Mesenchymal stem cell (in vitro differentiated cells and primary cell): ENCODE data around the gene PPM1J.
"Not testable (repeated sequence)": the region's sequence is repeated elsewhere in the genome, so short reads cannot be mapped to it uniquely, and the experiment has no call there.

ENCODE experiments used
- DNase-seq: peaks from one replicate; pipeline ENCODE4 v3.0.0-alpha.2; 2013
- H2AFZ ChIP-seq: one replicate; pipeline ENCODE4 v1.6.1; 2013; ENCODE audit warnings: low read depth, mild to moderate bottlenecking, control low read depth, inconsistent platforms, low read length, moderate library complexity
- H2AK5ac ChIP-seq: 2 replicates; pipeline ENCODE4 v1.6.1; 2013; ENCODE audit warnings: low read length, moderate library complexity, mild to moderate bottlenecking, inconsistent platforms; ENCODE audit not compliant: severe bottlenecking
- H2BK120ac ChIP-seq: one replicate; pipeline ENCODE4 v1.6.1; 2013; ENCODE audit warnings: low read depth, mild to moderate bottlenecking, inconsistent platforms, low read length, moderate library complexity
- H2BK12ac ChIP-seq, 2 experiments: one replicate each; pipeline ENCODE4 v1.6.1; 2013; ENCODE audit warnings: inconsistent platforms in 2 of 2, low read length in 2 of 2, mild to moderate bottlenecking in 2 of 2, moderate library complexity in 2 of 2, control low read depth in 1 of 2
- H2BK15ac ChIP-seq: one replicate; pipeline ENCODE4 v1.6.1; 2013; ENCODE audit warnings: mild to moderate bottlenecking, low read depth, inconsistent platforms; ENCODE audit not compliant: poor library complexity, severe bottlenecking
- H2BK5ac ChIP-seq: 2 replicates; pipeline ENCODE4 v1.6.1; 2013; ENCODE audit warnings: low read depth, mild to moderate bottlenecking, low read length, control low read depth, inconsistent platforms; ENCODE audit not compliant: poor library complexity, severe bottlenecking
- H3K14ac ChIP-seq, 2 experiments: one replicate each; pipeline ENCODE4 v1.6.1; 2013; ENCODE audit warnings: inconsistent platforms in 2 of 2, low read length in 2 of 2, control low read depth in 1 of 2, mild to moderate bottlenecking in 1 of 2, moderate library complexity in 1 of 2
- H3K18ac ChIP-seq, 2 experiments: one replicate each; pipeline ENCODE4 v1.6.1; 2013; ENCODE audit warnings: inconsistent platforms in 2 of 2, low read length in 2 of 2, control low read depth in 1 of 2, low read depth in 1 of 2, mild to moderate bottlenecking in 1 of 2
- H3K23ac ChIP-seq, 2 experiments: one replicate each; pipeline ENCODE4 v1.6.1; 2013; ENCODE audit warnings: inconsistent platforms in 2 of 2, low read length in 2 of 2, mild to moderate bottlenecking in 2 of 2, moderate library complexity in 2 of 2, control low read depth in 1 of 2
- H3K27ac ChIP-seq: 2 replicates; pipeline ENCODE4 v1.5.1; 2013; ENCODE audit warnings: mild to moderate bottlenecking, moderate library complexity, low read length, control low read depth, inconsistent platforms; ENCODE audit not compliant: poor library complexity, severe bottlenecking
- H3K27me3 ChIP-seq, 2 experiments: 2 replicates each; pipeline versions ENCODE4 v1.6.1 to v1.7.0; 2013; ENCODE audit warnings: low read length in 2 of 2, mild to moderate bottlenecking in 2 of 2, moderate library complexity in 2 of 2, control low read depth in 1 of 2, inconsistent platforms in 1 of 2; ENCODE audit not compliant: control insufficient read depth in 1 of 2, insufficient read depth in 1 of 2
- H3K36me3 ChIP-seq, 2 experiments: 2 replicates each; pipeline versions ENCODE4 v1.6.1 to v1.7.0; 2013; ENCODE audit warnings: low read length in 2 of 2, control low read depth in 1 of 2, inconsistent platforms in 1 of 2, low read depth in 1 of 2, mild to moderate bottlenecking in 1 of 2; ENCODE audit not compliant: insufficient read depth in 2 of 2, control insufficient read depth in 1 of 2
- H3K4ac ChIP-seq, 2 experiments: one replicate each; pipeline ENCODE4 v1.6.1; 2013; ENCODE audit warnings: inconsistent platforms in 2 of 2, low read length in 2 of 2, mild to moderate bottlenecking in 2 of 2, moderate library complexity in 2 of 2, control low read depth in 1 of 2, low read depth in 1 of 2
- H3K4me1 ChIP-seq: 2 replicates; pipeline ENCODE4 v1.6.1; 2013; ENCODE audit warnings: low read depth, low read length, control low read depth; ENCODE audit not compliant: control insufficient read depth, insufficient read depth
- H3K4me2 ChIP-seq: 2 replicates; pipeline ENCODE4 v1.6.1; 2013; ENCODE audit warnings: low read length, mild to moderate bottlenecking, inconsistent platforms; ENCODE audit not compliant: poor library complexity, severe bottlenecking
- H3K4me3 ChIP-seq, 2 experiments: 2 replicates each; pipeline versions ENCODE4 v1.5.1 to v1.7.0; 2013; ENCODE audit warnings: low read length in 2 of 2, mild to moderate bottlenecking in 2 of 2, control low read depth in 1 of 2, low read depth in 1 of 2; ENCODE audit not compliant: insufficient read depth in 1 of 2
- H3K79me1 ChIP-seq: replicated peaks from 2 replicates; pipeline ENCODE4 v1.6.1; 2013; ENCODE audit warnings: mild to moderate bottlenecking, control low read depth, low read length, inconsistent platforms; ENCODE audit not compliant: poor library complexity, severe bottlenecking
- H3K9ac ChIP-seq: 2 replicates; pipeline ENCODE4 v1.7.0; 2013; ENCODE audit warnings: mild to moderate bottlenecking, low read length, moderate library complexity
- H3K9me3 ChIP-seq: 2 replicates; pipeline ENCODE4 v1.7.0; 2013; ENCODE audit warnings: mild to moderate bottlenecking, low read length; ENCODE audit not compliant: control insufficient read depth
- H4K8ac ChIP-seq: one replicate; pipeline ENCODE4 v1.6.1; 2013; ENCODE audit warnings: inconsistent platforms, mild to moderate bottlenecking, low read length, moderate library complexity
- H4K91ac ChIP-seq: one replicate; pipeline ENCODE4 v1.6.1; 2013; ENCODE audit warnings: mild to moderate bottlenecking, low read length, inconsistent platforms
- WGBS: methylation state at CpG from one replicate; pipeline ENCODE4 v1.1.7; 2013; ENCODE audit warnings: mixed read lengths; 5-methylcytosine and 5-hydroxymethylcytosine counted together

The PPM1J gene

GRCh38 chr1:112729909-112730308 is 14.8 kb upstream of the PPM1J start:
- H2AFZ ChIP-seq, result no peak overlapping the region
- H3K23ac ChIP-seq, result no peak overlapping the region
- H2BK5ac ChIP-seq, result no peak overlapping the region
- H3K4me2 ChIP-seq, result no peak overlapping the region
- no peak overlapping the region for H4K91ac ChIP-seq
- peak overlapping the region in 1 of 2 experiments; percentile 46 for H3K4ac ChIP-seq
- WGBS, result 64% methylated on average over 1 of the region's 1 CpG
- H3K14ac ChIP-seq, result no peak overlapping the region
- H2BK120ac ChIP-seq, result no peak overlapping the region
- H3K36me3 ChIP-seq, result no peaks in the 10 kb centered on the region
- H3K4me3 ChIP-seq, result no peak overlapping the region
- no peak overlapping the region for H3K27ac ChIP-seq
- H2AK5ac ChIP-seq, result no peak overlapping the region
- no peak overlapping the region for H3K18ac ChIP-seq
- peaks cover 13% of the 10 kb centered on the region for H3K4me1 ChIP-seq
- DNase-seq, result no peak
- H3K79me1 ChIP-seq, result no peaks in the 10 kb centered on the region
- no peak overlapping the region for H2BK12ac ChIP-seq
- H2BK15ac ChIP-seq, result peak overlapping the region; percentile 74
- no peaks in the 10 kb centered on the region for H3K27me3 ChIP-seq
- no peak overlapping the region for H3K9ac ChIP-seq
- H3K9me3 ChIP-seq, result no peaks in the 10 kb centered on the region
- H4K8ac ChIP-seq, result no peak overlapping the region

- not testable (repeated sequence) for DNase-seq, H2BK15ac ChIP-seq
These were observed 13.9 kb upstream of the PPM1J start for GRCh38 chr1:112729011-112729410.

GRCh38 chr1:112728306-112728971 is 13.3 kb upstream of the PPM1J start:
- not testable (repeated sequence) for H3K14ac ChIP-seq, H2AK5ac ChIP-seq, H3K18ac ChIP-seq, H3K23ac ChIP-seq, H3K4me3 ChIP-seq, H2BK15ac ChIP-seq, H3K4ac ChIP-seq, H4K8ac ChIP-seq, H2BK12ac ChIP-seq, H3K79me1 ChIP-seq, H4K91ac ChIP-seq, H2BK5ac ChIP-seq, H3K27me3 ChIP-seq, H3K9me3 ChIP-seq, H3K27ac ChIP-seq, H2BK120ac ChIP-seq, DNase-seq, H3K9ac ChIP-seq, H3K4me2 ChIP-seq, H2AFZ ChIP-seq, H3K36me3 ChIP-seq
- peaks cover 17% of the 10 kb centered on the region for H3K4me1 ChIP-seq
- WGBS, result 97% methylated on average over 32 of the region's 33 CpGs

More at GRCh38 chr1:112729011-112729410, 13.9 kb upstream of the PPM1J start:
- not testable (repeated sequence) for H2BK12ac ChIP-seq, H3K4me2 ChIP-seq, H3K23ac ChIP-seq, H3K27ac ChIP-seq, H3K9ac ChIP-seq, H2AK5ac ChIP-seq, H3K79me1 ChIP-seq, H3K14ac ChIP-seq, H3K9me3 ChIP-seq, H3K36me3 ChIP-seq, H2BK5ac ChIP-seq, H3K27me3 ChIP-seq, H2BK120ac ChIP-seq, H2AFZ ChIP-seq, H4K91ac ChIP-seq, H3K4ac ChIP-seq, H3K4me3 ChIP-seq, H3K18ac ChIP-seq, H4K8ac ChIP-seq
- 55% methylated on average over 2 of the region's 3 CpGs for WGBS
- peaks cover 13% of the 10 kb centered on the region for H3K4me1 ChIP-seq

- WGBS, result 44% methylated on average over 2 of the region's 2 CpGs
- H3K23ac ChIP-seq, result no peak overlapping the region
- H3K14ac ChIP-seq, result no peak overlapping the region
- no peak overlapping the region for H3K27ac ChIP-seq
- no peak overlapping the region for H4K91ac ChIP-seq
- no peaks in the 10 kb centered on the region for H3K9me3 ChIP-seq
- H3K4me1 ChIP-seq, result peaks cover 21% of the 10 kb centered on the region
- no peak overlapping the region for H2BK15ac ChIP-seq
- no peak overlapping the region for H3K4me2 ChIP-seq
- H2AK5ac ChIP-seq, result no peak overlapping the region
- H3K36me3 ChIP-seq, result no peaks in the 10 kb centered on the region
- H3K4ac ChIP-seq, result no peak overlapping the region
- no peaks in the 10 kb centered on the region for H3K27me3 ChIP-seq
- no peak overlapping the region for H4K8ac ChIP-seq
- peak; percentile 21 for DNase-seq
- no peak overlapping the region for H2BK12ac ChIP-seq
- no peak overlapping the region for H3K4me3 ChIP-seq
- H2BK5ac ChIP-seq, result no peak overlapping the region
- H2AFZ ChIP-seq, result no peak overlapping the region
- no peaks in the 10 kb centered on the region for H3K79me1 ChIP-seq
- H2BK120ac ChIP-seq, result no peak overlapping the region
- no peak overlapping the region for H3K9ac ChIP-seq
- H3K18ac ChIP-seq, result no peak overlapping the region
These were observed 12.6 kb upstream of the PPM1J start for GRCh38 chr1:112727716-112728115.
